GM10266 (cell line): Measurements from ENCODE around the gene CD3E.

Source experiments
- DNase-seq: peaks from one replicate; pipeline ENCODE4 v3.0.0; 2012; ENCODE audit errors: extremely low spot score
- CTCF ChIP-seq: IDR thresholded peaks from 2 replicates; pipeline ENCODE4 v1.5.1; 2012; ENCODE audit warnings: mild to moderate bottlenecking, low read depth; ENCODE audit not compliant: control insufficient read depth, insufficient read depth; ENCODE audit errors: missing control alignments

Gene CD3E

DNA sequence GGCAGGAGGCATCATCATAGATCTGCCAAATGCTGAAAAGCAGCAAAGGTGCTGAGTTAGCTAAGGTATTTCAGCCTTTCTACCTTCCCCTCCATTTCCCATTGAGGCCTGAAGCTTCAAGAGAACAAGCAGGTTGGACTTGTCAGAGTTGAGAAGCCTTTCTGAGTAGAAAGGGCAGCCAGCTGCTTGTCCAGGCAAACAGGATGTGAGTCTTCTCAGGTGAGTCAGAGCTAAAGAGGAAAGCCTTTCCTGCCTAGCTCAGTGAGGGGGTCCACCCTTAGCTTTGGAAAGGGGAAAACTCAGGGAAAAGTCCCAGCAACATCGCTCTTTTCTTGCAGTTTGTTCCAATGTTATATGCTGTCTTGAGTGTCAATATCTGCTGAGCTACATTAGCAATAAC, 27.2 kb upstream of the CD3E start:
- TF ChIP-seq CTCF = no peak
- no peak for DNase-seq

- DNase-seq = peak; percentile 13
- TF ChIP-seq CTCF = no peak
Measured at GRCh38 chr11:118281284-118281683, 23.2 kb upstream of the CD3E start.

GRCh38 chr11:118282606-118283005, 21.9 kb upstream of the CD3E start:
- no peak for TF ChIP-seq CTCF
- DNase-seq = no peak

GRCh38 chr11:118283037-118283636, 21.4 kb upstream of the CD3E start:
- no peak for DNase-seq
- no peak for TF ChIP-seq CTCF

- TF ChIP-seq CTCF = no peak
- DNase-seq = no peak
Measured at GRCh38 chr11:118283756-118284350, 20.7 kb upstream of the CD3E start.

GRCh38 chr11:118286545-118286944, 18.0 kb upstream of the CD3E start:
- DNase-seq = no peak
- TF ChIP-seq CTCF = no peak

GRCh38 chr11:118287006-118287405, 17.5 kb upstream of the CD3E start:
- TF ChIP-seq CTCF = no peak
- DNase-seq = no peak
